Amygdala (tissue), 56 donors: ENCODE measurements around the gene TSPOAP1.

Experiments
- DNase-seq, 56 donors: peaks; one replicate each; lab custom pipeline; 2025; lab: John Stamatoyannopoulos, UW

TSPOAP1 gene

DNA sequence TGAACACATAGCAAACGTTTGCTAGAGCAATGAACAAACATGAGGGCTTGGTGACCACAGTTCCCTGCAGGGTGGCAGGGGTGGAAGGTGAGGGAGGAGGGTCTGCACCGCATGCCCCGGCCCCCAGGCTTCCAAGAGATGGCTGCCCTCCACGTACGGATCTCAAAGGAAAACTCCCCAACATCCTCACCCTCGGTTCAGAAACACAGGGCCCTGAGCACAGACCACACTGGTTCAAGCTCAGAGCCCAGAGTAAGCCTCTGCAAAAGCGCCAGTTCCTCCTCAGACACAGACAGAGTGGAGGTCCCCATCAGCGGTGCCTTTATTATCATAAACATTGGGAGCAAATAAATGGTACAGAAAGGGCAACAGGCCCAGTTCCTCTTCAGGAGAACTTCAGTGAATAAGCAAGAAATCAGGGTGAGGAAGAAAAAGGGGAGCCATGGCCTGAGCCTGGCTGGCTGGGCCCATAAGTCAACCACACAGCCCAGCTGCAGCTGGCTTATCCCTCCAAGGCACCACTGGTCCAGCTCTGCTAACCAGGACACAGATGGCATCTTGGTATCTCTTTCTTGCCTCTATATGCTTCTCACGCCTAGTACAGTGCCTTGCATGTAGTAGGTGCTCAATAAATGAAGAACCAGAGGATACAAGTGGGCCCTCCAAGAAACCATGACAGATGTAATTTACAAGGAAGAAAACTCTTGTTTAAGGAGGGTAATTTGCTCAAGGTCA lies 58.9 kb downstream of the TSPOAP1 start:
- DNase-seq = no peak

DNA sequence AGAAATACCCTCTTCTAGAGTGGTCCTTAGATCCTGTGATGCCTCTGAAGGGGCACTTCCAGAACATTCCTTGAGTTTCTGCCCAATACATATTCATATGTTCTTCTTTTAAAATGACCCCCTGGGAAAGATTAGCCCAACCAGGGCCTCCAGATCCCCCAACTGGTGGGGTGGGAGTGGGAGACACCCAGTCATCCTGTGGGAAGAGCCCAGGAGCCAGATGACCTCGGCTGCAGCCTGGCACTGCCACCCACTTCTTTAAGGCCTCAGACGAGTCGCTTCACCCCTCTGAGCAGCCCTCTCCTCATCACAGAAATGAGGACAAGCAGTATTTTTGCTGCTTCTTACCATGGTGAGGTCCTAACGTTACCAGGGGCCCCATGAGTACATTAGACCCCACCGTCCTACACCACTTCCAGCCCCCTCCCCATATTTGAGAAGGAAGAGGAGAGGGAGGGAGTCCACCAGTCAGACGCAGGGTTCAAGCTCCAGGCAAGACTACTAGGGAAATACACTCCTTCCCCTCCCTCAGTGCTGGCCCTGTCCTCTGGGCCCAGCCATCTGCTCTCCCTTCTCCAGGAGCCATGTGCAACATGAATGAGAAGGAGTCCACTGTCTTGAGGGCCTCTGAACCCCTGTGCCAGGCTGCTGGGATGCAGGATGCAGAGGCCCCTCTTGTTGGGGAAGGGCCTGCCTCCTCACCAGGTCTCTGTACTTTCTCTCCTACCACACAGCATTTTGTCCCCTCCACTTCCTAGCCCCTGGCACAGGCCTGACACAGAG lies 59.6 kb downstream of the TSPOAP1 start:
- DNase-seq = no peak

DNA sequence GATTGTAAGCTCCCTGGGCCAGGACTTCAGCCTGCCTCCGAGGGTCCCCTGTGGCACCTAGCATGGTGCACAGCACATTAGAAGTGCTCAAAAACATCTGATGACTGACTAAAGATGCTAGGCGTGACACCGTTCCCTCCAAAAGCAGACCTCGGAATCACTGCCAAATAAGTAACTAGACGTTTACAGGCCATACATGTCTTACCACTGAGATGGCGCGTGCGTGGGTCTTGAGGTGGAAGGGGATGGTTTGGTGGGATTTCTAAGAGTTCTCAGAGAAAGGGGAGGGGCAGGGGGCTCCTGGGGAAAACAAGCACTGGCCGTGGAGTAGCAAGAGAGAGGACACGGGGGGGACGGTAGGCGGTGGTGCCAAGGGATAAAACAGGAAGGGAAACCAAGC lies 60.3 kb downstream of the TSPOAP1 start:
- DNase-seq = no peak

DNA sequence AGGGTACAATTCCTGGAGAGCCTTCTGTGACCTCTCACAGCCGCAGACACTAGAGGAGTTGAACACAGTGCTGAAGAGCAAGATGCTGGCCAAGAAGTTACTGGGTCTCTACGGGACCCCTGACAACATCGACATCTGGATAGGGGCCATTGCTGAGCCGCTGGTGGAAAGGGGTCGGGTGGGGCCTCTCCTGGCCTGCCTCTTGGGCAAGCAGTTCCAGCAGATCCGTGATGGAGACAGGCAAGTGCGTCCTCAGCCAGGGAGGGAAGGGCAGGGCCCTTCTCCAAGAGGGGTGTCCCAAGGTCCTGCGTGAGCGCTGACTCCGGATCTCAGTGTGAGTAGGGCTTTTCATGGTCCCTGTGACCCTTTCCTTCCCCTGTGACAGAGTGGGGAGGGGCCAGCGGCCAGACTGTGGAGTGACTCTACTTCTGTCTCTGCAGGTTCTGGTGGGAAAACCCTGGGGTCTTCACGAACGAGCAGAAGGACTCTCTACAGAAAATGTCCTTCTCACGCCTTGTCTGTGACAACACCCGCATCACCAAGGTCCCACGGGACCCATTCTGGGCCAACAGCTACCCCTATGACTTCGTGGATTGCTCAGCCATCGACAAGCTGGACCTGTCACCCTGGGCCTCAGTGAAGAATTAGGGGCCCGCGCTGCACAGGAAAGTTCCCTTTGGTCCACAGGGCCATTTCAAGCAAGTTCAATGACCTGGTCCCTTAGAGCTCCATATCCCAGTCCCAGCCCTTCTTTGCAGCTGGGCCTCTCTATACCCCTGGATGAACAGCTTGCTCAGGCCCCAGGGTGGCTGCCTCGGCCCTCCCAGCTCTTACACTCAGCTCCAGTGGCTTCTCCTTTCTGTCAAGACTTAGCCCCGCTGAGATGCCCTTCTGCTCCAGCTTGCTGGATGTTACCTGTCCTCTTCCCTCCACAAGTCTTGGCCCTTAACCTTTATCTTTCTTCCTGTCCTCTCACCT lies 61.0 kb downstream of the TSPOAP1 start:
- no peak for DNase-seq

DNA sequence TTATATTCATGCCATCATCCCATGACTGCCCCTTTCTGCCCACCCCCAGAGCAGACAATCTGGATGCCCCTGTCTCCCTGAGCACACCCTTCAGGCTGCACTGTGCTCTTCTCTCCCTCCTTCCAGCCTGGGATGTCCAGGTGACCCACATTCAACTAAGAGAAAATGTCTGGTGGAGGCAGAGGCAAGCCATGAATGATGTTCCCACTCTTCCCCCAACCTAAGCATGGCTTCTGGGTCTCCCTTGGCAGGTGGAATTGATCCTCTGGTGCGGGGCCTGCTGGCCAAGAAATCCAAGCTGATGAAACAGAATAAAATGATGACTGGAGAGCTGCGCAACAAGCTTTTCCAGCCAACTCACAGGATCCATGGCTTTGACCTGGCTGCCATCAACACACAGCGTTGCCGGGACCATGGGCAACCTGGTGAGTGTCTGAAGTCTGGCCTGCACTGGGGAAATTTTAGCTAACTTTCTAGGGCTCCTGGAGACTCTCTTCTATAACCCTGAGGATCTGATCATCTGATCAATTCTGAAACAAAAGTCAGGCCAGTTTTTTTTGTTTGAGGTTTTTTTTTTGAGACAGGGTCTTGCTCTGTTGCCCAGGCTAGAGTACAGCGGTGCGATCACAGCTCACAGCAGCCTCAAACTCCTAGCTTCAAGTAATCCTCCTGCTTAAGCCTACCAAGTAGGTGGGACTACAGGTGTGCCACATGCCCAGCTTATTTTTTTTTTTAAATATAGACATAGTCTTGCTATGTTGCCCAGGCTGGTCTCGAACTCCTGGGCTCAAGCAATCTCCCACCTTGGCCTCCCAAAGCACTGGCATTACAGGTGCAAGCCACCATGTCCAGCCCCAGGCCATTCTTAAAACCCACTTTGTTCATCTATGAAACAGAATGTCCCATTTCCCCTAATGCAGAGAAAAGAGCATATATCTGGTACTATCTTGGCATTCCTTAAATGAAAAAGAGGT lies 62.4 kb downstream of the TSPOAP1 start:
- no peak for DNase-seq

DNA sequence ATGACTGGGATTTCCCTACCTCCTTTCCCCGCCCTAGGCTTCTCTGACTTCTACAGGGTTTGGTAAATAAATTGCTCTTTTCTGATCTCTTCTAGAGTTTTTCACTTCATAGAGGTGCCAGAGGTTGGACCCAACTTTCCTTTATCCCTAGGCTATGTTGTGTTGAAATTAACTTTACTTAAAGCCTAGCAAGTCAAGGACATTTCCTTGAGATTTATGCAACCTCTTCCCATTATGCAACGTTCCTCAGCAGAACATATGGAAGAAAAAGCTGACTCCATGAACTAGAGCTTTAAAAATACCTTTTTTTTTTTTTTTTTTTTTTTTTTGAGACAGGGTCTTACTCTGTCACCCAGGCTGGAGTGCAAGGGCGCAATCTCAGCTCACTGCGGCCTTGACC lies 63.3 kb downstream of the TSPOAP1 start:
- no peak for DNase-seq

DNA sequence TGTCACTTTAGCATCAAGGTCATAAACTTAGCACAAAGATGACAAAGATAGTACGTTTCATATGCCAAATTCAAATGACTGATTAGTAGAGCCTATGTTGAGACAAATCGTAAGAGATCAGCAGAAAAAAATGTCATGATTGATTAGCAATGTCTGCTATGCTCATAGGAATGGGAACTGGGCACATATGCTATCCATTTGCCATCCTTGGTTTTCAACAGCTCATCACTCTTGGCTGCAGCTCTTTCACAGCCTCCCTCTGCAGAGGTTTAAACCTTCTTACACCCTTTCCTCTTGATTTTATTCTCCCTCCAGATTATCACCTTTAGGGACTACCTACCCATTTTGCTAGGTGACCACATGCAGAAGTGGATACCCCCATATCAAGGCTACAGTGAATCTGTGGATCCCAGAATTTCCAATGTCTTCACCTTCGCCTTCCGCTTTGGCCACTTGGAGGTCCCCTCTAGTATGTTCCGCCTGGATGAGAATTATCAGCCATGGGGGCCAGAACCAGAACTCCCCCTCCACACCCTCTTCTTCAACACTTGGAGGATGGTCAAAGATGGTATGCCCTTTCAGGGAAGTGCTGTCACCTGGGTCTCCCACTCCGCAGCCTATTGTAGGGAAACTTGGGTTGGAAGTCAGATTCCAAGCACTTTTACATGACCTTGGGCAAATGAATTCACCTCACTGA lies 64.0 kb downstream of the TSPOAP1 start:
- no peak for DNase-seq

DNA sequence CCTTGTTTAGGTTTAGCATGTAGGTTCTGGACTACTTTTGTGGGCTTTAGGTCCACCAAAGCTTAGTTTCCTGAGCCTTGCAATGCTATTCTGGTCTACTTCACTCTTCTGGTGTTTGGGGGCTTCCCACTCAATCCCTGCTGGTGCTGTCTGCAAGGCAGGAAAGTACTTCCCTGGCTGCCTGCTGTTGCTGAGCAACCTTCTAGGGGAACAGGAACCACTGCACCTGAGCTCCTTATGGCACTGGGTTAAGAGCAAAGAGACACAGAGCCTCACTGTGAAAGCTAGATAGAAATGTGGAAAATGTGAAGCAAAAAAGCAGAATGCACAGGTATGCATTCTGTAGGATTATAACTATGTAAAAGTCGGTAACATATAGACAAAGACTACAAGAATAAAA lies 64.8 kb downstream of the TSPOAP1 start:
- DNase-seq = peak in 2 of 56 donors; percentile 6 to 26

DNA sequence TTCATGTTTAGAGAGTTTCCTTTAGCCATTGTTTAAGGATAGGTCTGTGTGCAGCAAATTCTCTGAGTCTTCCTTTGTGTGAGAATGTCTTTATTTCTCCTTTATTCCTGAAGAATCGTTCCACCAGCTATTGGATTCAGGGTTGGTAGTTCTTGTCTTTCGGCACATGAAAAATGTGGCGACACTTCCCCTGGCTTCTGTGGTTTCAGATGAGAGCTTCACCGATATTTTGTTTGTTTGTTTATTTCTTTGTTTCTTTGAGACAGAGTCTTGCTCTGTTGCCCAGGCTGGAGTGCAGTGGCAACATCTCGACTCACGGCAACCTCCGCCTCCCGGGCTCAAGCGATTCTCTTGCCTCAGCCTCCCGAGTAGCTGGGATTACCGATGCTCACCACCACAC lies 66.4 kb downstream of the TSPOAP1 start:
- no peak for DNase-seq

DNA sequence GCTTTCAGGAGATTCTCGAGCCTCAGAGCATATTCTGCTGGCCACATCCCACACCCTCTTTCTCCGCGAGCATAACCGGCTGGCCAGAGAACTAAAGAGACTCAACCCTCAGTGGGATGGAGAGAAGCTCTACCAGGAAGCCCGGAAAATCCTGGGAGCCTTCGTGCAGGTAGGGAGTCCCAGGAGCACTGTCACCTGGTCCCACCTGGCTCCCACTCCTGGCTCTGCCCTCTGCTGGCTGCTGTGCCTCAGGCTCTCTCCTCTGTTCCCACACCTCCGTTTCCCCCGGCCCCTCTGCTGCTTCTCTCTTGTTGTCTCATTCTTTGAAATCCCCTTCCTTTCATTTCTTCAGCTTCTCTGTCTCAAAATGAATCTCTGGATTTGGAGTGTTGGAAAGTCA lies 73.8 kb downstream of the TSPOAP1 start:
- DNase-seq = no peak

DNA sequence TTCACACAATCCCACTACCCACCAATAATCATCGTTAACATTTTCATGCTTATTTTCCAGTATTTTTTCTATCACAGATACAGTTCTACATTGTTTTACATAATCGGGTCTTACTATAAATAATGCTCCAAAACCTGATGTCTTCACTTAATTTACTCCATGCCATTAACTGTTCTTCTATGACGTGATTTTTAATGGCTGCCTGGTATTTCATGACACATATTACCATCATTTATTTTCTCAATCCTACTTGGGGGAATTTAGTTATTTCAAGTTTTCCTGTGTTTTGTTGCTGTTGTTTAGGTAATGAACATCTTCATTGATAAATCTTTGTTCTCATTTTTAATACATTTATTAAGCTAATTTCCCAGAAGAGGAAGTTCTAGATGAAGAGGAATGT lies 75.5 kb downstream of the TSPOAP1 start:
- DNase-seq = no peak

DNA sequence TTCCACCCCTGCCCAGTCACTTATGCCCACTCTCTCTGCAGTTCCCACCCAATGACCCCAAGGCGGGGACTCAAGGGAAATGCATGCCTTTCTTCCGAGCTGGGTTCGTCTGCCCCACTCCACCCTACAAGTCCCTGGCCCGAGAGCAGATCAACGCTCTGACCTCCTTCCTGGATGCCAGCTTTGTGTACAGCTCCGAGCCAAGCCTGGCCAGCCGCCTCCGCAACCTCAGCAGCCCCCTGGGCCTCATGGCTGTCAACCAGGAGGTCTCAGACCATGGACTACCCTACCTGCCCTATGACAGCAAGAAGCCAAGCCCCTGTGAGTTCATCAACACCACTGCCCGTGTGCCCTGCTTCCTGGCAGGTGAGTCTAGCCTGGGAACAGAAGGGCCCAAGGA lies 76.5 kb downstream of the TSPOAP1 start:
- DNase-seq = no peak
